MV-4-11 (cell line): ENCODE data around the gene MALRD1.

ENCODE experiments used
- DNase-seq: peaks from one replicate; lab custom pipeline; 2025; lab: John Stamatoyannopoulos, UW

Gene MALRD1

GRCh38 chr10:19111501-19112267 lies 63.1 kb downstream of the MALRD1 start:
- DNase-seq: no peak

GRCh38 chr10:19117438-19117837 lies 68.8 kb downstream of the MALRD1 start:
- no peak for DNase-seq

- no peak for DNase-seq
Measured at GRCh38 chr10:19119191-19119590, 70.6 kb downstream of the MALRD1 start.

GRCh38 chr10:19120381-19120908 lies 71.8 kb downstream of the MALRD1 start:
- no peak for DNase-seq

- no peak for DNase-seq
Measured at GRCh38 chr10:19133992-19134391, 85.4 kb downstream of the MALRD1 start.

- no peak for DNase-seq
Measured at GRCh38 chr10:19142967-19143366, 94.4 kb downstream of the MALRD1 start.

GRCh38 chr10:19144206-19144605 lies 95.6 kb downstream of the MALRD1 start:
- DNase-seq: no peak

GRCh38 chr10:19154375-19154774 lies 105.8 kb downstream of the MALRD1 start:
- DNase-seq: no peak

GRCh38 chr10:19158358-19158757 lies 109.8 kb downstream of the MALRD1 start:
- DNase-seq: no peak

- no peak for DNase-seq
Measured at GRCh38 chr10:19158870-19159269, 110.3 kb downstream of the MALRD1 start.

- DNase-seq: no peak
Measured at GRCh38 chr10:19164461-19164860, 115.9 kb downstream of the MALRD1 start.

- no peak for DNase-seq
Measured at GRCh38 chr10:19168584-19168983, 120.0 kb downstream of the MALRD1 start.

- DNase-seq: no peak
Measured at GRCh38 chr10:19169041-19169440, 120.4 kb downstream of the MALRD1 start.

GRCh38 chr10:19169684-19170083 lies 121.1 kb downstream of the MALRD1 start:
- no peak for DNase-seq

- no peak for DNase-seq
Measured at GRCh38 chr10:19178675-19179074, 130.1 kb downstream of the MALRD1 start.

- DNase-seq: no peak
Measured at GRCh38 chr10:19184891-19185290, 136.3 kb downstream of the MALRD1 start.

- DNase-seq: no peak
Measured at GRCh38 chr10:19194866-19195265, 146.3 kb downstream of the MALRD1 start.

GRCh38 chr10:19195698-19196097 lies 147.1 kb downstream of the MALRD1 start:
- DNase-seq: peak; percentile 71

GRCh38 chr10:19200211-19200610 lies 151.6 kb downstream of the MALRD1 start:
- no peak for DNase-seq

- DNase-seq: no peak
Measured at GRCh38 chr10:19204246-19204917, 155.8 kb downstream of the MALRD1 start.

- DNase-seq: no peak
Measured at GRCh38 chr10:19209319-19209718, 160.7 kb downstream of the MALRD1 start.

GRCh38 chr10:19212590-19212989 lies 164.0 kb downstream of the MALRD1 start:
- no peak for DNase-seq

GRCh38 chr10:19221216-19221615 lies 172.6 kb downstream of the MALRD1 start:
- no peak for DNase-seq
